K562 (cell line): ENCODE results near the gene FNBP1. TPM values are rescaled to one million over a fixed set of nuclear protein-coding genes. Genes with fewer than 3 reads are reported as not detected.

Source experiments
- ATAC-seq: fragments of 200-7000 bp; cut with Tn5 transposase; 3 replicates; pipeline ENCODE4 v1.9.1; 2020; ENCODE audit warnings: moderate library complexity
- BruUV-seq: library from RNA; stranded (reverse); fragments of 400-500 nt; replicated peaks from 2 replicates; lab custom pipeline; 2021; lab: Mats Ljungman, UMichigan
- CTCF ChIA-PET: fragments of 300-600 bp; formaldehyde crosslinking; extraction: SDS; loops from one replicate; lab custom pipeline; 2021; ENCODE audit warnings: low intra/inter-chr PET ratio; lab: Yijun Ruan, JAX
- POLR2A ChIA-PET: fragments of 300-600, 350-650 bp; sonication (Branson Sonifier 250); formaldehyde crosslinking; extraction: SDS; loops from one replicate; lab custom pipeline; 2021; ENCODE audit warnings: antibody characterized with exemption, inconsistent platforms; lab: Yijun Ruan, JAX
- DNase-seq, 4 experiments: peaks; one replicate each; pipeline versions ENCODE4 v3.0.0 to v3.0.0-alpha.2; 2011 to 2018; ENCODE audit warnings: low spot score in 3 of 4, mixed read lengths in 3 of 4; ENCODE audit errors: extremely low read depth in 1 of 4
- FAIRE-seq: peaks from 2 replicates; lab custom pipeline; 2011; peaks lifted over from hg19 to GRCh38; lab: Jason Lieb, UNC
- H2AFZ ChIP-seq: 2 replicates; pipeline ENCODE4 v1.6.0; 2011; ENCODE audit warnings: low read depth, low read length, control low read depth, inconsistent platforms
- H3K27ac ChIP-seq: fragments of 200-600 bp; 3 replicates; pipeline ENCODE4 v1.8.0; 2011; ENCODE audit warnings: low read depth, mild to moderate bottlenecking, control low read depth, inconsistent platforms, low read length, moderate library complexity, mixed read lengths; ENCODE audit errors: extremely low read depth
- H3K27me3 ChIP-seq, 2 experiments: fragments of 300-600 bp in 1 of 2; 2 replicates in 1 of 2; 3 replicates in 1 of 2; pipeline versions ENCODE4 v1.6.0 to v1.8.0; 2011; ENCODE audit warnings: inconsistent platforms in 2 of 2, low read length in 2 of 2, mild to moderate bottlenecking in 1 of 2, mixed read lengths in 1 of 2, moderate library complexity in 1 of 2; ENCODE audit not compliant: control insufficient read depth in 2 of 2, insufficient read depth in 2 of 2
- H3K36me3 ChIP-seq: fragments of 300-600 bp; 3 replicates; pipeline ENCODE4 v1.8.0; 2011; ENCODE audit warnings: mild to moderate bottlenecking, low read length, inconsistent platforms; ENCODE audit not compliant: control insufficient read depth, insufficient read depth
- H3K4me1 ChIP-seq, 2 experiments: fragments of 200-600 bp in 1 of 2; replicated peaks in 1 of 2; 2 replicates in 1 of 2; 3 replicates in 1 of 2; pipeline versions ENCODE4 v1.5.1 to v1.8.0; 2011; ENCODE audit warnings: inconsistent platforms in 2 of 2, low read length in 2 of 2, mild to moderate bottlenecking in 1 of 2, mixed read lengths in 1 of 2, moderate library complexity in 1 of 2; ENCODE audit not compliant: control insufficient read depth in 2 of 2, insufficient read depth in 2 of 2
- H3K4me2 ChIP-seq: 2 replicates; pipeline ENCODE4 v1.6.1; 2011; ENCODE audit warnings: low read length, control low read depth, inconsistent platforms, mixed read lengths; ENCODE audit not compliant: insufficient read depth
- H3K4me3 ChIP-seq: fragments of 200-600 bp; sonication (generic), shearing (Covaris generic); 2 replicates; pipeline ENCODE4 v1.5.1; 2016; ENCODE audit warnings: control low read depth, inconsistent platforms
- H3K79me2 ChIP-seq: fragments of 200-600 bp; 3 replicates; pipeline ENCODE4 v1.8.0; 2011; ENCODE audit warnings: low read length, inconsistent platforms; ENCODE audit not compliant: control insufficient read depth, insufficient read depth
- H3K9ac ChIP-seq, 2 experiments: 2 replicates each; pipeline versions ENCODE4 v1.6.0 to v1.6.1; 2011; ENCODE audit warnings: low read depth in 2 of 2, low read length in 2 of 2, control low read depth in 1 of 2, inconsistent platforms in 1 of 2, mild to moderate bottlenecking in 1 of 2, mixed read lengths in 1 of 2; ENCODE audit not compliant: insufficient read depth in 1 of 2
- H3K9me1 ChIP-seq: one replicate; pipeline ENCODE4 v1.6.0; 2011; ENCODE audit warnings: inconsistent platforms, mild to moderate bottlenecking, low read length, moderate library complexity; ENCODE audit not compliant: control insufficient read depth, insufficient read depth
- H3K9me3 ChIP-seq: replicated peaks from 2 replicates; pipeline ENCODE4 v1.5.1; 2011; ENCODE audit warnings: low read depth, low read length, inconsistent platforms; ENCODE audit not compliant: control insufficient read depth, insufficient read depth
- H4K20me1 ChIP-seq: replicated peaks from 2 replicates; pipeline ENCODE4 v1.6.1; 2011; ENCODE audit warnings: low read length, inconsistent platforms, mixed read lengths; ENCODE audit not compliant: control insufficient read depth, insufficient read depth
- NFIC ChIP-seq: fragments of 450-650 bp; IDR thresholded peaks from 2 replicates; pipeline ENCODE4 v1.6.1; 2017; ENCODE audit warnings: mild to moderate bottlenecking, inconsistent platforms
- NRF1 ChIP-seq, 2 experiments: fragments of 450-650 bp; IDR thresholded peaks in 1 of 2; conservative IDR thresholded peaks in 1 of 2; 2 replicates each; pipeline ENCODE4 v1.6.1; 2014; ENCODE audit warnings: mild to moderate bottlenecking in 2 of 2
- SIN3B ChIP-seq: fragments of 450-650 bp; IDR thresholded peaks from 2 replicates; pipeline ENCODE4 v1.6.1; 2017; ENCODE audit warnings: low read depth, mild to moderate bottlenecking, moderate library complexity
- WGBS: fragments of 100-300 bp; shearing (Covaris generic); methylation state at CpG from one replicate; pipeline ENCODE4 v1.1.6; 2016; ENCODE audit warnings: low coverage, mixed read lengths; ENCODE audit not compliant: insufficient coverage; ENCODE audit errors: missing lambda C conversion rate; 5-methylcytosine and 5-hydroxymethylcytosine counted together
- in situ Hi-C: fragments of 300-500 bp; cut with MboI; formaldehyde crosslinking; loops from 4 replicates; pipeline ENCODE4 v1.15.0; 2018; ENCODE audit warnings: inconsistent platforms, mixed read lengths
- intact Hi-C: fragments of 100-400 bp; cut with micrococcal nuclease; formaldehyde crosslinking; loops from 2 replicates; pipeline ENCODE4 v1.14.2; 2022
- polyA plus RNA-seq, 8 experiments: library from polyadenylated mRNA; depleted of rRNA in 4 of 8; stranded (reverse) in 5 of 8; unstranded in 3 of 8; fragments of >200 nt; fragmentation: Nextera tagmentation in 2 of 8; fragmentation: Illumina TruSeq in 1 of 8; extraction: Ambion mirVana in 2 of 8; extraction: Trizol in 1 of 8; gene quantifications; 2 replicates each; pipeline versions ENCODE4 v1.2.1 to v1.2.3, GENCODE V29; 2011 to 2014; ENCODE audit warnings: inconsistent platforms in 1 of 8, missing spikeins in 1 of 8
- total RNA-seq, 7 experiments: library from RNA; depleted of rRNA in 6 of 7; stranded (reverse); fragments of >200 nt in 6 of 7; fragmentation: Illumina TruSeq in 2 of 7; extraction: Trizol in 2 of 7; gene quantifications; 2 replicates each; pipeline versions ENCODE4 v1.2.1 to v1.2.3, GENCODE V29; 2011 to 2021; ENCODE audit warnings: low replicate concordance in 1 of 7
- TF ChIP-seq, protein P1 (sequence below): sonication (generic); formaldehyde crosslinking; IDR thresholded peaks from 2 replicates; pipeline ENCODE4 v1.8.1; 2022; ENCODE audit warnings: missing genetic modification reagents

The FNBP1 gene
- total and polyA plus RNA-seq, 9 of the 15 experiments (the other 6 are each of a cell fraction or from before 2014, with no cell fraction given), result 1.8 to 14.9 (median 7.6) TPM

GRCh38 chr9:129998491-129999140, 44.4 kb downstream of the FNBP1 start:
- DNase-seq (no peak), ATAC-seq (no peak), FAIRE-seq (no peak)
- Histone ChIP-seq H3K36me3 (no peaks in the 10 kb centered on the region), H3K4me2 (no peak overlapping the region), H3K9ac (no peak overlapping the region), H2AFZ (no peak overlapping the region), H3K9me1 (no peaks in the 10 kb centered on the region), H3K79me2 (no peaks in the 10 kb centered on the region), H3K9me3 (no peaks in the 10 kb centered on the region), H3K4me1 (peaks cover 9 to 18% of the 10 kb centered on the region in 2 experiments; a peak in 4 of 5 replicates), H4K20me1 (no peaks in the 10 kb centered on the region), H3K27ac (no peak overlapping the region), H3K27me3 (no peaks in the 10 kb centered on the region), H3K4me3 (no peak overlapping the region)
- 39% methylated on average over 5 of the region's 5 CpGs for WGBS
- intact Hi-C loops (no loop called here), in situ Hi-C loops (no loop called here)
- no peak for TF ChIP-seq SIN3B
- no peak for TF ChIP-seq NRF1 (conservative IDR thresholded peaks at IDR 0.05 in 1 of 2, IDR thresholded peaks at IDR 0.05 in 1 of 2)
- TF ChIP-seq, protein P1, sequence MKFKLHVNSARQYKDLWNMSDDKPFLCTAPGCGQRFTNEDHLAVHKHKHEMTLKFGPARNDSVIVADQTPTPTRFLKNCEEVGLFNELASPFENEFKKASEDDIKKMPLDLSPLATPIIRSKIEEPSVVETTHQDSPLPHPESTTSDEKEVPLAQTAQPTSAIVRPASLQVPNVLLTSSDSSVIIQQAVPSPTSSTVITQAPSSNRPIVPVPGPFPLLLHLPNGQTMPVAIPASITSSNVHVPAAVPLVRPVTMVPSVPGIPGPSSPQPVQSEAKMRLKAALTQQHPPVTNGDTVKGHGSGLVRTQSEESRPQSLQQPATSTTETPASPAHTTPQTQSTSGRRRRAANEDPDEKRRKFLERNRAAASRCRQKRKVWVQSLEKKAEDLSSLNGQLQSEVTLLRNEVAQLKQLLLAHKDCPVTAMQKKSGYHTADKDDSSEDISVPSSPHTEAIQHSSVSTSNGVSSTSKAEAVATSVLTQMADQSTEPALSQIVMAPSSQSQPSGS (CRISPR knock-in tag), result no peak
- TF ChIP-seq NFIC, result peak; percentile 45
- POLR2A ChIA-PET, result no interaction called here
- BruUV-seq, result no TSS peak
- CTCF ChIA-PET, result no interaction called here
